ENCODE measurements around the gene USP5. TPM values are rescaled to one million over a fixed set of nuclear protein-coding genes. Genes with fewer than 3 reads are reported as not detected.

The USP5 gene
- total and polyA plus RNA-seq, 2 of the 8 experiments (the other 6 are each of a cell fraction or from before 2014, with no cell fraction given) = 66.5 to 148 TPM

GRCh38 chr12:6854036-6854435, 2.1 kb downstream of the USP5 start:
- no peak overlapping the region for H3K27ac ChIP-seq (ENCODE audit: low read depth, low read length)
- H4K20me1 ChIP-seq (replicated peaks in 1 of 2; ENCODE audit: control insufficient read depth in 1 of 2, insufficient read depth in 2 of 2, low read length in 2 of 2) = peaks cover 0 to 5% of the 10 kb centered on the region in 2 experiments
- H3K79me2 ChIP-seq (ENCODE audit: control insufficient read depth in 1 of 2, insufficient read depth in 2 of 2, low read length in 2 of 2) = peaks cover 0 to 29% of the 10 kb centered on the region in 2 experiments; a peak in 2 of 4 replicates
- FAIRE-seq (no peak), DNase-seq (ENCODE audit: low read depth in 1 of 2, low spot score in 2 of 2) (no peak)
- POLR2A ChIA-PET (ENCODE audit: partially characterized antibody) = interaction anchor here (5.7 to 25.7 kb wide), 3 partner anchors 13 to 89 kb away, joined by 29 to 588 read pairs (median 388); partner anchors contain the start of genes C12orf57, GNB3, GPR162 and P3H3
- no peaks in the 10 kb centered on the region for H3K27me3 ChIP-seq (replicated peaks in 1 of 4; ENCODE audit: control insufficient read depth in 3 of 4, extremely low read depth in 1 of 4, insufficient read depth in 3 of 4, low read length in 3 of 4)
- H3K23me2 ChIP-seq (ENCODE audit: low read depth, low read length) = peaks cover 11% of the 10 kb centered on the region
- no peak overlapping the region for H4K91ac ChIP-seq (replicated peaks; ENCODE audit: insufficient read length, low read length)
- no peak overlapping the region for H2BK15ac ChIP-seq (ENCODE audit: low read length)
- H3K4me1 ChIP-seq (replicated peaks in 1 of 4; ENCODE audit: control insufficient read depth in 3 of 4, insufficient read depth in 4 of 4, low read length in 3 of 4) = peaks cover 0 to 14% (median 3%) of the 10 kb centered on the region in 4 experiments; a peak in 5 of 7 replicates
- H3K4me3 ChIP-seq (ENCODE audit: extremely low read depth in 1 of 4, insufficient read depth in 2 of 4, low read depth in 3 of 4, low read length in 4 of 4) = no peak overlapping the region
- H2AK5ac ChIP-seq (ENCODE audit: low read depth, low read length) = no peak overlapping the region
- peaks cover 10 to 37% (median 36%) of the 10 kb centered on the region in 4 experiments for H3K36me3 ChIP-seq (ENCODE audit: control insufficient read depth in 2 of 4, insufficient read depth in 4 of 4, low read length in 3 of 4)
- H3K56ac ChIP-seq (replicated peaks; ENCODE audit: insufficient read length, low read depth, low read length) = no peak overlapping the region
- H2BK5ac ChIP-seq (ENCODE audit: low read depth, low read length) = no peak overlapping the region
- no peak overlapping the region for H3K18ac ChIP-seq (ENCODE audit: extremely low read depth, low read length)
- no peak overlapping the region for H2BK20ac ChIP-seq (ENCODE audit: low read length)
- no peak overlapping the region for H2AFZ ChIP-seq (ENCODE audit: low read length)
- H3K79me1 ChIP-seq (ENCODE audit: low read depth, low read length) = no peaks in the 10 kb centered on the region; the same call in 1 of the 2 replicates
- H3K23ac ChIP-seq (ENCODE audit: insufficient read length) = no peak overlapping the region
- 0 out of 2 replicates have a peak overlapping the region, but pooled peaks have one; percentile 10 for H2BK12ac ChIP-seq (ENCODE audit: low read depth, low read length)
- 88% methylated on average over 6 of the region's 6 CpGs; no CpG with 5 or more reads in 1 of the 2 experiments for WGBS, 2 experiments (ENCODE audit: extremely low coverage in 1 of 2, insufficient coverage in 1 of 2, insufficient read length in 1 of 2, insufficient replicate concordance in 2 of 2, low coverage in 1 of 2, low lambda C conversion rate in 2 of 2, missing lambda C conversion rate in 1 of 2)
- H3K4me2 ChIP-seq (ENCODE audit: insufficient read depth in 1 of 2, low read depth in 2 of 2, low read length in 2 of 2) = no peak overlapping the region; a peak in 1 of 4 replicates
- no peak overlapping the region for H2BK120ac ChIP-seq (replicated peaks; ENCODE audit: low read depth, low read length)
- no peak overlapping the region for H3K4ac ChIP-seq (replicated peaks; ENCODE audit: insufficient read length, low read depth, low read length)
- CTCF ChIA-PET (ENCODE audit: partially characterized antibody) = interaction anchor here (0.6 to 19.8 kb wide), 8 partner anchors 15 to 273 kb away, joined by 3 to 292 read pairs (median 5); partner anchors contain the start of genes C12orf57, GNB3, MLF2 and P3H3
- H4K5ac ChIP-seq (ENCODE audit: insufficient read length, low read depth, low read length) = no peak overlapping the region
- H3K14ac ChIP-seq (ENCODE audit: insufficient read length) = no peak overlapping the region
- H3K9me3 ChIP-seq (ENCODE audit: insufficient read depth in 2 of 2, low read depth in 1 of 2, low read length in 1 of 2) = no peaks in the 10 kb centered on the region
- no peak overlapping the region for H4K8ac ChIP-seq (ENCODE audit: extremely low read depth, insufficient read depth, low read length)
- no peak overlapping the region for H3K9ac ChIP-seq (replicated peaks in 1 of 4; ENCODE audit: extremely low read depth in 1 of 4, low read depth in 3 of 4, low read length in 3 of 4)
- TF ChIP-seq KDM5A (IDR thresholded peaks at IDR 0.05; ENCODE audit: low read length) = no peak
- no peak for TF ChIP-seq RFX5 (IDR thresholded peaks at IDR 0.05; ENCODE audit: borderline replicate concordance, low read depth, low read length)
- no peak for TF ChIP-seq POU5F1 (IDR thresholded peaks at IDR 0.05; ENCODE audit: low read depth, low read length)
- no peak for TF ChIP-seq RAD21 (IDR thresholded peaks at IDR 0.05 in 1 of 2, conservative IDR thresholded peaks at IDR 0.05 in 1 of 2; ENCODE audit: low read depth in 2 of 2, low read length in 2 of 2)
- no peak for TF ChIP-seq HDAC6 (IDR thresholded peaks at IDR 0.05; ENCODE audit: low read depth, low read length)
- TF ChIP-seq TCF12 (IDR thresholded peaks at IDR 0.05; ENCODE audit: low read depth, low read length) = no peak
- no peak for TF ChIP-seq HDAC2 (IDR thresholded peaks at IDR 0.05; ENCODE audit: borderline replicate concordance in 1 of 2, low read depth in 2 of 2, low read length in 2 of 2)
- no peak for TF ChIP-seq TAF1 (IDR thresholded peaks at IDR 0.05; ENCODE audit: low read depth, low read length)
- TF ChIP-seq CREB1 (IDR thresholded peaks at IDR 0.05) = no peak
- no peak for TF ChIP-seq EP300 (IDR thresholded peaks at IDR 0.05; ENCODE audit: borderline replicate concordance in 1 of 2, low read depth in 2 of 2, low read length in 2 of 2)
- no peak for TF ChIP-seq CTBP2 (IDR thresholded peaks at IDR 0.05; ENCODE audit: borderline replicate concordance, insufficient read depth, insufficient read length, low read length)
- TF ChIP-seq POLR2AphosphoS5 (IDR thresholded peaks at IDR 0.05; ENCODE audit: low read depth, low read length) = no peak
- TF ChIP-seq NANOG (IDR thresholded peaks at IDR 0.05; ENCODE audit: insufficient read depth, low read depth, low read length, poor library complexity, severe bottlenecking) = no peak

All from H1 (cell line).